NCI-H2107 treated with DMSO at 0.1 percent for 48 hours (cell line): ENCODE data around the gene NANOS1.

ENCODE experiments used
- DNase-seq: peaks from one replicate; lab custom pipeline; 2025; ENCODE audit not compliant: unreplicated experiment; lab: John Stamatoyannopoulos, UW

Gene NANOS1

GRCh38 chr10:119055472-119055871 is 26.0 kb downstream of the NANOS1 start:
- no peak for DNase-seq

- DNase-seq: no peak
These were observed 28.5 kb downstream of the NANOS1 start for GRCh38 chr10:119058010-119058409.

GRCh38 chr10:119059557-119059956 is 30.0 kb downstream of the NANOS1 start:
- DNase-seq: no peak

GRCh38 chr10:119060107-119060506 is 30.6 kb downstream of the NANOS1 start:
- DNase-seq: no peak

GRCh38 chr10:119061352-119061751 is 31.8 kb downstream of the NANOS1 start:
- no peak for DNase-seq

GRCh38 chr10:119061926-119062325 is 32.4 kb downstream of the NANOS1 start:
- DNase-seq: no peak

GRCh38 chr10:119070395-119071165 is 41.1 kb downstream of the NANOS1 start:
- no peak for DNase-seq

GRCh38 chr10:119073584-119073983 is 44.1 kb downstream of the NANOS1 start:
- DNase-seq: no peak

- no peak for DNase-seq
These were observed 49.1 kb downstream of the NANOS1 start for GRCh38 chr10:119078422-119079179.

GRCh38 chr10:119079599-119080520 is 50.3 kb downstream of the NANOS1 start:
- no peak for DNase-seq

- peak; percentile 41 for DNase-seq
These were observed 51.2 kb downstream of the NANOS1 start, which contains the start of gene EIF3A for GRCh38 chr10:119080521-119081259. EIF3A (minus strand) TSS chr10:119080817; CDS start chr10:119080676, 141 bp downstream.
